DMS153 (cell line): ENCODE data around the gene PLCL1.

Experiments
- DNase-seq: peaks from one replicate; lab custom pipeline; 2025; lab: John Stamatoyannopoulos, UW

PLCL1 gene

GRCh38 chr2:197888321-197888720 is 83.9 kb downstream of the PLCL1 start:
- no peak for DNase-seq

DNA sequence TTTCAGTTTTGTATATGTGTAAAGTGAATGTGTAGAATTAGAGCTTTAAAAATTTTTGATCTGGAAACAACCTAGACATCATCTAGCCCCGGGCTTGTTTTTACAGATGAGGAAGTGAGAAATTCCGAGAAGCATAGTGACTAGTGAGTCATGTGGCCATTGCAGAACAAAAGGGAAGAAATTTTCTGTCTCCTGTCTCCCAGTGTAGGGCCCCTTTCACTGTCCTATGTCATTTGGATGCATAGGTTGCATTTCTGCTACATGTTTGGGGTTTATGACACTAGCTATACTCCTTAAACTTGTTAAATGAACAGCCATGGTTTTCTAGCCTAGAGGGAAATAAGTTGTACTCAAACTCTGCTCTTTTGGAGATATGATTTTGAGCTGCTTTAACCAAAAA is 84.6 kb downstream of the PLCL1 start:
- DNase-seq: peak; percentile 24

DNA sequence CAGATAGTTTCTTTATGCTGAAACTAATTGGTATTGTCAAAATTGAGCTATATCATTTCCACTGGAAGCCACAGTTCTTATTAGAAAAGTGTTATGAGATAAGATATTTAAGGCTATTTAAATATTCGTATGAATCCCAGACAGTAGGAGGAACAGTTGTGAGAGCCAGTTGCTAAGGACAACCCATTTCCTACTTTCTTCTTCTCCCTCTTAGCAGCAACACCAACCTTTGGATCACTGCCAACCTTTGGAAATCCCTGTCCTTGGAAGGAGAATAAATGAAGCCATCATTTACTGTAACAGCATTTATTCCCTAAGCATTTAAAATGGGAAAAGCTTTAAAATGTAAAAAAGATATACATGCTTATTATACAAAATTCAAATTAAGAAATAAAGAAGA is 85.8 kb downstream of the PLCL1 start:
- no peak for DNase-seq

GRCh38 chr2:197891897-197892442 is 87.6 kb downstream of the PLCL1 start:
- DNase-seq: no peak

DNA sequence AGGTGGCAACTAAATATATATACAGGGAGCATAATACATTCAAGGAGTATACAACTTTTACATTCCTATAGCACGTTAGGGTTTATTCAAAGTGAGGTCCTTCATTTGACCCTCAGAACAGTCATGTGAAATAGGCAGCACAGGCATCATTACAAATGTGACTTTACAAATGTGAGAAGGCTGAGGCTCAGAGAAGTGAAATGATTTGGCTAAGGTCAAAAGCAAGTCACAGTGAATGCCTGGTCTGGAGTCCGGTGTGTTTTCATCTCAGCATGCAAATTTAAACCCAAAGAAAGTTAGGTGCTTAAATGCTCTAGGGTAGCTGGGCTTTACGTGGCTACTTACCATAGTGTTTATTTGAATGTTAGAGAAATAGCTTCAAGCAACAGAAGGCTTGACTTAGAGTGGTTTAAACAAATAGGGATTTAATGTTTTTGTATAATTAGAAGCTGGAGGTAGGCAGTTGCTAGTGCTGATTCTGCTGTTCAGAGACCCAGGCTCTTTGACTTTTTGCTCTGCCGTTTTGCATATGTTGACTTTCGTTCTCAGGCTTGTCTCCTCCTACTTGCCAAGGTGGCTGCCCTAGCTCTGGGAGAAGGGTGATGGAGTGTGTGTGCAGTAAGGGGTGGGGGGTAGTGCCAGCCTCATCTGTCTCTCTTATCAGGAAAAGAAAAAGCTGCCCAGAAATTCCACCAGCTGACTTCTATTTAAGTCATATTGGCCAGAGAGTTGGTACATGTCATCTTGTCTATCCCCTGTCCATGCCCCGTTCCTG is 89.2 kb downstream of the PLCL1 start:
- DNase-seq: no peak

- DNase-seq: no peak
These were observed 90.4 kb downstream of the PLCL1 start for GRCh38 chr2:197894751-197895274.

GRCh38 chr2:197897960-197898678 is 93.7 kb downstream of the PLCL1 start:
- no peak for DNase-seq

GRCh38 chr2:197904446-197904845 is 100.1 kb downstream of the PLCL1 start:
- no peak for DNase-seq

- DNase-seq: no peak
These were observed 103.8 kb downstream of the PLCL1 start for GRCh38 chr2:197908156-197908555.

DNA sequence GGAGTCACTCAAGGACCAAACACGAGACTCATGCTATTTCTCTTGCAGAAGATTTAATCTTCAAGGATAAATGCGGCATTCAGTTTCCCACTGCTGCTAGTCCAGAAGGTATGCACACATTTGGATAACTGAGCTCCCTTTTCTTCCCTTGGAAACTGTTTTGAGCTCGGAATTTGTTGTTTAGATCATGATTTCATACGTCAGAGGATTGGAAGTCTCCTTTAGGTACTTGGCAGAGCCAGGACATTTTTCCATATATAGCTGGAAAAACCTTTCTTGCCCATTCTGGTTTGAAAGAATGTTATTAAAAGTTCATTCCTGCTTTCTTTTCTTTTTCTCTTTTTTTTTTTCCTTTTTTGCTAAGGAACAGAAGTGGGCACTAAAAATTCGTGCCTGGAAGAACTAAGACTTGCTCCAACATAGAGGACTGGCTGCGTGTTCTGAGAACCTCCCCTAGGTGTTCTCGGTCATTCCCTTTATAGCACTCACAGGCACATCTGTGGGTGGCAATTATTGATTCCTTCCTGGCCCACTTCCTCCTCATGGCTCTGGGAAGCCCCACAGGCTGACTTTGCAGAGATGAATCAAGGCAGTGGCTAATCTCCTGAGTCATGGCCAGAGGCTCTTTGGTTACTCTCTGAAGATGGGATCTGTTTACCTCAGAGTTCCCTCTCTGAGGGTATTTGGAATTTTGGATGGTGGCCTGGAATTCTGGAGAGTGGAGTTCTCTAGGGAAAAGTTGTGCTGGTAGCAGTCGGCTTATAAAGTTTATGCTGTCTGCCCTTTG is 104.8 kb downstream of the PLCL1 start:
- no peak for DNase-seq

DNA sequence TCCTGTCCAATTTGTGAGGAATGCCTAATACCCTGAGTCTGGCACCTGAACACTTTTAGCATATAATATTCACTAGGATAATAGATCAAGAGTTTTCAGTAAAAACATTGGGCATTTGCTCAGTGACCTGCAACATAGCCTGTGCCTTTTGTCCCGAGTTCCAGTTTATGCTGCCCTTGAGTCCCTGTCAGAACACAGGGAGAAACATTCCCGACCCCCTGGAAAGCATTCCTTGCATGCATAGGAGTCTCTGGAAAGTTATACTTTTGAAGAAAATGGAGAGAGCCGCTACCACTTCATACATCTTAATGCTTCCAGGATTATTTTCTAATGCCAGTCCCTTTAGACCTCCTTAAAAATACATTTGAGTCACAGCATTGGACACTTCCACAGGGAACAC is 107.3 kb downstream of the PLCL1 start:
- no peak for DNase-seq

GRCh38 chr2:197913084-197913483 is 108.7 kb downstream of the PLCL1 start:
- DNase-seq: no peak

- DNase-seq: no peak
These were observed 110.4 kb downstream of the PLCL1 start for GRCh38 chr2:197914778-197915177.

DNA sequence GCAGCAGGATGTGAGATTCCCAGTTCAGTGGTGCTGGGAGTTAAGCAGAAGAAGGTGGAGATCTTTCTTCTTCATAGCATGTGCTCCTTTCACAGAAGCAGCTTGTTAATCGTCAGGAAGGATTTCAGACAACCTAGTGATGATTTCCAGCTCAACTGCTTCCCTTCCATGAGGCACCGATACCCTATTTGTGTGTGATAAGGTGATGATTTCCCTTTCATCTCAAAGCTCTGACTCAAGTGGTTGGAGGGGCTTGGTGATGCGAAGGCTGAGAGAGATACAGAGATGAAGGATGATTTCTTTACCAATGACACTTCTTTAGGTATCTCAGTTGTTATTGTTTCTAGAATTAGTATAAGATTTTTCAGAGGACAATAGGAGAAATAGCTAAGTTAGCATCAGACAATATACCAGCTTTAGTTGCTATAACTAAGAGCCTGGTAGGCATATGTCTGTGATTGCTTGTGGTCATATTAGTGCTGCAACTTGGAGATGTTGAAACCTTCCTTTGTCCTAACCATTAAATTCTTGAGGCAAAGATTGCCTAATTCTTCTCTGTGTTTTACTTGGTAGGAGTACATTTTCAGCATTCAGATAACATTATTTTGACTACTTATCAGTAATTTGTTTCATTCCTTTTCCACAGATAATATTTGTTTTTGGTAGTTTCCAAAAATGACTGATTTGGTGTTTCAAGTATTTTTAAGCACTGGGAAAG is 111.3 kb downstream of the PLCL1 start:
- no peak for DNase-seq

DNA sequence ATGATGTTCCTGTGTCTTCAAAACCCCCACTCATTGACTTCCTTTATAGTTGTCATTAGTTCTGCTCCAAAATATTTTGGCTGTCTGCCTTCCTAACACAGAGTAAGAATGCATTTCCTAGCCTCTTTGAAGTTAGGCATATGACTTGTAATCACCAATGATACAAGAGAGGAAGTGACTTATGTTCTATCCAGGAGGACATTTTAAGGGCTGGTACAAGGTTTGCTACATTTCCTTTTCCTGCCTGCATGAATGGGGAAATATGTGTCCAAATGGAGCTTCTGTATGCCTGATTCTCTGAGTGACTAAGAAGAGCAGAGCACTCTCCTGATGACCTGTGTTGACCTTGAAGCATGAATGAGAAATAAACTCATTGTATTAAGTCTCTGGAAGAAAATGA is 115.1 kb downstream of the PLCL1 start:
- DNase-seq: no peak

DNA sequence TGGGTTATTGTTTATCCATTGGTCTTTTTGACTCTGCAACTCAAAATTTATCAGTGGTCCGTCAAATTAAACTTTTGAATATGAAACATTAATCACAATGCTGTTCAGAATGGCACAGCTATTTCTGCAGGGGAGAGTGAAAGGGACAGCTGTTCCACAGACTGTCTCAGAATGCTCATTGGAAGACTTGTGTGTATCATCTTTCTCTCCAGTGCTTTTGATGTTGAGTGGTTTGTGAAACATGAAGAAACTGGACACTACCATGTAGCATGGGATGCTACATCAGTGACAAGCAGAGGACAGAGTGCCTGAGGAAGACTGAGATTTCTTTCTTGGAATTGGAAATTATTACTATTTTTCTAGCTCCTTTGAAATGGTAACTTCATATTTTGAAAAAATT is 115.7 kb downstream of the PLCL1 start:
- no peak for DNase-seq

- DNase-seq: no peak
These were observed 116.3 kb downstream of the PLCL1 start for GRCh38 chr2:197920592-197921201.

- DNase-seq: no peak
These were observed 120.1 kb downstream of the PLCL1 start for GRCh38 chr2:197924483-197924882.

DNA sequence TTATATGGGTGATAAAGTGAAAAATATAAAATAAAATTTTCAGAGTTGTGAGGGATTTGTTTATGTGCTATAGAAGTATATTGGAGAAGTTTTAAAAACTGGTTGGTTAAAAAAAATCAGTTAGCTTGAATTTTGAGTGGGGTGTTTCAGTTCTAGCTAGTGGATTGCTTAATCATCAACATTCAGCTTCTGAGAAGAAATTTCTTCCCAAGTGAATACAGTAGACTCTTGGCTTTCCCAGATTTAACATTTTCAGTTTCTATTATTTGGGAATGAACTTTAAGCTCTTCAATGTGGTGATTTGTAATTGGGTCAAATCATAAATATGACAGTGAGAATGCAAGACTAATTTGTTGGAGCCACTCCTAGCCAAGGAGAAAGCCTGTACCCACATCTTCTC is 120.8 kb downstream of the PLCL1 start:
- DNase-seq: no peak

DNA sequence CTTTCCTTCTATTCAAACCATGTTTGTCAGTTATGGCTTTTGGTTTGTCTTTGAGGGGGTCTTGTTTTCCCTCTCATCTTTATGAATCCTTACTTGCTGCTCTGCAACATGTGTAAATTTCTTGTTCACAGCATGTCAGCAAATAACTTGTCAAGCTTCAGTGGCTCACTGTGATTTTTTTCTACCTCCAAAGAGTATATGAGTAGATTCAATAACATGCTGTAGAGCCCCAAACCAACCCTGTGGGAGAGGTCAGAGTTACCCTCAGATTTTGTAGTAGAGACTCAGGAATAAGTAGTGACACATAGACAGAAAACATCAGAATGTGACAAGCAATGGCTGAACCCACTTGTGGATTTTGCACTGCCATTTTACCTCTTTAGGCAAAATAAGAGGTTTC is 121.6 kb downstream of the PLCL1 start:
- DNase-seq: no peak

DNA sequence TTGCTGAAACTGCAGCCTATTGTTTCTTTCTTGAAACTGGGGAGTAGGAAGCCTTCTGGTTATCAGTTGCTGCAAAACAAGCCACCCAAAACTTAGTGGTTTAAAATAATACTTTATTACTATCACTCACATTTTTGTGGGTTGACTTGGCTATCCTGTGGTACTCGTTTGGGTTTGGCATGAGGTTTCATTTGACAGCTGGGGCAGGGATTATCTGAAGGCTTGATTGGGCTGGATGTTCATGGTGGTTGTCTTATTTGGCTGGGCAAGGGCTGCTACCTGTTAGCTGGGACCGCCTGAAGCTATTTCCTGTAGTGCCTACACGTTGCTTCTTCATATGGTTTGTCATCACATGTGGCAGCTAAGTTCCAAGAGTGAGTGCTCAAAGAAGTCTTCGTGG is 122.3 kb downstream of the PLCL1 start:
- DNase-seq: no peak
